Activated CD8-positive, alpha-beta memory T cell treated with anti-CD3 and anti-CD28 coated beads, Interleukin-2, amount 50 U/mL, for 1 hour (primary cell): Measurements from ENCODE around the gene SVIL.
"Not testable (repeated sequence)": the region's sequence is repeated elsewhere in the genome, so short reads cannot be mapped to it uniquely, and the experiment has no call there.

ENCODE experiments used
- DNase-seq: peaks from one replicate; pipeline ENCODE4 v3.0.0-alpha.2; 2020; ENCODE audit errors: extremely low read depth

SVIL gene

DNA sequence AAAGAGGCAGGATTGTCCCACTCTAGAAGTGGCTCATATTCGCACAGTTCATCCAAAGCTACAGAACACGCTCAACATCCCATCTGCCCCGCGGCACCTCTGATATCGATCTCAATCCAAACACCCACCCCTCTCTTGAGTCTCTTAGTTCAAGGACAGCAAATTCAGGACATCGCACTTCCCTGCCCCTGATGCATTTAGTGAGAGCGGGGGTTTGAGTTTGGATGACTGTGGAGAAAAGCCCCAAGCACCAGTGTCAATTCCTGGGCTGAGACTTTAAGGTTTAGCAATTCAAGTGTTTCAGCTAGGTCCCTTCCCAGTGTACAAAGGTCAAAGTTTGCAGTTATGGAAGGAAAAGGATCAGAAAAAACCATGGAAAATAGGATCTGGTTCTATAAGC, 179.7 kb downstream of the SVIL start:
- DNase-seq = no peak

DNA sequence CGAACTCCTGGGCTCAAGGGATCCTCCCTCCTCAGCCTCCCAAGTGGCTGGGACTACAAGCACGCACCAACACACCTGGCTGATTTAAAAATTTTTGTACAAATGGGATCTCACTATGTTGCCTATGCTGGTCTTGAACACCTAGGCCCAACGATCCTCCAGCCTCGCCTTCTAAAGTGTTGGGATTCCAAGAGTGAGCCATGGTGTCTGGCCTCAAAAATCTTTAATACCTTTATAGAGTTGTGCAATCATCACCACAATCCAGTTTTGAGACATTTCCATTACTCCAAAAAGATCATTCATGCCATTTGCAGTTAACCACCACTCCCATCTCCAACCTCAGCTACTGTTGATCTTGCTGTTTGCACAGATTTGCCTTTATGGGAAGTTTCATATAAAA, 180.5 kb downstream of the SVIL start:
- no peak for DNase-seq

DNA sequence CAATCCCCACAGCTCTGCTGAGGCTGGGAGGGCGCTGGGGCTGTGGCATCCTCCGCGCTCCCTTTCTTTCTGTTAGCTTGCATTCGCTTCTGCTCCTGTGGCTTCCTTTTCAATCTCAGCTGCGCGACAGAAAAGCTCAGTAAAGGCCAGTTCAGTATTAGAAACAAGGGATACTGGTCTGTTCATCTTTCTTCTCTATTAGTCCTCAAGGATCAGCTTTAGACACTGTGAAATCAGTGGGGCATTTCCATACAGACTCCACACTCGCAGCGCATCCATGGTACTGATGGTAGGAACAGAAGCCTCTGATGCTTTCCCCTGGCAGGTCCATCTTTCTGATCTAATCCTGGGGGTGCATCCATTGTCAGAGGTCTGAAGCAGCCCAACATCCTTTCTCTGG, 182.2 kb downstream of the SVIL start:
- no peak for DNase-seq

DNA sequence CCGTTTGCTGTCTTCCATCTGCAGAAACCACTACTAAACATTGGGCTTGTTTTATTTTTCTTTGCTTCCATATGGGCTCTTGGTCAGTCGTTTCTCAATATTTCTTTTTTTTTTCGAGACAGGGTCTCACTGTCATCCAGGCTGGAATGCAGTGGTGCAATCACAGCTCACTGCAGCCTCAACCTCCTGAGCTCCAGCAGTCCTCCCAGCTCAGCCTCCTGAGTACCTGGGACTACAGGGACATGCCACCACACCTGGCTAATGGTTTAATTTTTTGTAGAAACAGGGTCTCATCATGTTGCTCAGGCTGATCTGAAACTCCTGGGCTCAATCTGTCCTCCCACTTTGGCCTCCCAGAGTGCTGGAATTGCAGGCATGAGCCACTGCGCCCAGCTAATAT, 182.8 kb downstream of the SVIL start:
- DNase-seq = no peak

DNA sequence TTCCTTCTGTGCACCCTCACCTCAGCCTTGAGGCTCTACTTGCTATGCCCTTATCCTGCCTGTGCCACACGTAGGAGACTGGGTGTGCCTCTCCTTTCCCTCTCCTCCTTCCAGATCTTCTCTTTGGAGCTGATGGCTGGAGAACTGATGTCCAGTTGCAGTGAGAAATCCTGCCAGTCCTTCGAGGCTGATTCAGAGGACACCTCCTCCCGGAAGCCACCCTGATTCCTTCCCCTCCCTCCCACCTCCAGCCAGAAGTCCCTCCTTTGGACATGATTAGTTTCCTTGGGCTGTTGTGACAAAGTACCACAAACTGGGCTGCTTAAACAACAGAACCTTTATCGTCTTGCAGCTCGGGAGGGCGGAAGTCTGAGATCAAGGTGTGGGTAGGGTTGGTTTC, 184.4 kb downstream of the SVIL start:
- no peak for DNase-seq

DNA sequence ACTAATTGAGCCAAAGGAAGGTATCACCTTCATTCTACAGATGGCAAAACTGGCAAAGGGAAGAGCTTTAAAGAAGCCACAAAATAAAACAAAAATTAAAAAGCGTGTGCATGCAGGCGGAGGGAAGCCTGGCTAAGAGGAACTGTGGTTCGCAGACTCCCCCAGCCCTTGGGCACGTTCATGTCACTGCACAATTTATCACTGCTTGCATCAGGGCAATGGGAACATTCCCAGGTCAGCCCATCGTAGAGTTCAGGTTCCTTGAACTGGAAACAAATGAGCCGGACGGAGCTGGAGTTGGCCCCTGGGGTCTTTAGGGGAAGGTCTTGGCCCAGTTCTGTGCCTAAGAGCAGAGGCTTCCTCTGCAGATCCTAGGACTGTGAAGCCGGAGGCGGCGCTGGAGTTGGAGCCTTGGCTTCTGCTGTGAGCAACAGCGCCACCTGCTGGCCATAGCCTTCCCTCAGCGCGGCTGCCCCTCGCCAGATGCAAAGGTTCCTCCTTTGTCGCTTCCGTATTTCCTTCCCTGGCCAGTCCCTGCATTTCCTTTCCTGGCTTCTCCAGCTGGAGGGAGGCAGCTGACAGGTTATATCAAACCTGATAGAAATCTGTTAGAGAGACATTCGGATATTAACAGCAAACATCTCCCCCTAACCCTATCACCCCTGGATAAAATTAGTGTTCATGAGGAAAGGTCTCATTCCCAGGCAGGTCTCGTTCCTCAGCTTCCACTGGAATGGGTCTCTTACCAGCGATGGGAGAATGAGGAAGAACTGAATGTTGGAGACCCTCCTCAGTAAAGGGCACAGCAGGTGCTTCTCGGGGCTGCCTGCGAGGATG, 185.8 kb downstream of the SVIL start:
- peak; percentile 24 for DNase-seq

DNA sequence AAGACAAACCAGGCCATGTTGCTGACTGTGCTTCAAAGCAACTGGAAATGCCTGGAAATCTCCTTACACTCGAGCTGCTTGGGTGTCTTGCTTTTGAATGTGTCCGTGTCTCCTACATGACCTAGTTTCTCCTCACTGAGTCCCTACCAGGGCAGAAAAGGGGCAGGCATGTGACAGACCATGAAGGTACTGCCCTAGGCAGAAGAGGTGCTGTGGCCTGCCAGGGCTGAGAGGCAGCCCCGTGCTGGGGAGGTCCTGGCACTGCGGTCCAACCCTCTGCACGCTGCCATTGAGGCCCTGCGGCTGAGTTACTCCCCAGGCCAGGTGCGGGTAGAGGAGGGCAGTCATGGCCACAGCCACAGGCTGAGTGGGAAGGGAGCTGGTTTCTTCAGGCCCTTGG, 186.6 kb downstream of the SVIL start:
- DNase-seq = no peak

DNA sequence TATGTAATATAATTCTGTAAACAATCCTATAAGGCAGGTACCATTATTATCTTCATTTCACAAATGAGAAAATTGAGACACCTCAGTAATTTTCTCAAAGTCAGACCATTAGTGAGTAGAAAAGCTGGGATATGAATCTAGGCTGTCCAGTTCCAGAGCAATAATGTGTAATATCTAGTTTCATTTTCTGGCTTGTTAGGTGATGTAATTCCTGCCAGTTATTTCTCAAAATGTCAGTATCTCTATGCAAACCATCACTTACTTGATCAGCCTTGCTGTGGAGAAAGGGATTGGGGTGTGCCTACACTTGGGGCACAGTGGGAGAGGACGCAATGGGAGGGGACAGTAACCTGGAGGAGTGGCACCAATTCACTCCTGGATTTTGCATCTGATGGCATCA, 188.4 kb downstream of the SVIL start:
- DNase-seq = no peak

DNA sequence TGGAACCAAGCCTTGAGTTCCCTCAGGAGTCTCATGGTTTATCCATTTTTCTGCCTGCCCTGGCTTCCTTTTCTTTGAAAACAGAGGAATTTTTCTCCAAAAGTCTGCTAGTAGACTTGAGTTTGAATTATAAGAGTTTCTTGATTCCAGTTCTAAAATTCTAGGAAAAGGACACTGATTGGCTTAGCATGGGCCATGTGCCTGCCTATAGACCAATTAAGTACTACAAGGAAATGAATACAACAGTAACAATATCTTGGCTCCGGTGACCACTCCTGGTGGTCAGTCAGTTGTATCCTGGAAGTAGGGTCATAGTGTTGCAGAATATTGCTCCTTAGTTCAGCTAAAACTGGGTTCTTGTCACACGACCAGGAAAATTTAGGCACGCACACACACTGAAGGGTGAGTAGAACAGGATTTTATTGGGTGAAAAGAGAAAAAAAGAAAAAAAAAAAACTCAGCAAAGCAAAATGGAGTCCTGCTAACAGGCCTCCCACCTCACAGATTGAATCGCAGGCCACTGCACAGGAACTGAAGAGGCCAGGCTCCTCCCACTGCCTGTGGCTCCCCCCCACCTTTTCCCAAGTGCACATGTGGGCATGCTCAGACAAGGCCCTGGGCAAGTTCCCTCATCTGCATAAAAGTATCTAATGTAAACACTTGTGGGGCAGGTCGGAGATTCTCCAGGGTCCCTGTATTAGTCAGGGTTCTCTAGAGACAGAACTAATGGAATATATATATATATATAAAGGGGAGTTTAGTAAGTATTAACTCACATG, 190.8 kb downstream of the SVIL start:
- DNase-seq = no peak

DNA sequence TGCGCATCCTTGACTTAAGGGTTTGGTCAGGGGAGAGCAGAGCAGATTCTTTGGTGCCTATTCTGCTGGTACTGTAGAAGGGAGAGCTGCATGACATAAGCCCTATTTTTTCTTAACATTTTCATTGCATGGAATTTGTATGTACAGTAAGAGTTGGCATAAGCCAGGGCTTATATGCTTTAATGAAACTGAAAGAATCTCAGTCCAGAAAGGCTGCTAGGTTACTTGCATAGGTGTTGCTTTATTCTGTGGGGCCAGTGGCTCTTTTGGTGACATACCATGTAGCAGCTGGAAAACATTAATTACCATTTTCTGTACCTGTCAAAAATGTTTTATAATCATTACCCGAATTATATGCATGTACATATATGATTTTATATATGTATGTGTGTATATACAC, 193.8 kb downstream of the SVIL start:
- DNase-seq = no peak

DNA sequence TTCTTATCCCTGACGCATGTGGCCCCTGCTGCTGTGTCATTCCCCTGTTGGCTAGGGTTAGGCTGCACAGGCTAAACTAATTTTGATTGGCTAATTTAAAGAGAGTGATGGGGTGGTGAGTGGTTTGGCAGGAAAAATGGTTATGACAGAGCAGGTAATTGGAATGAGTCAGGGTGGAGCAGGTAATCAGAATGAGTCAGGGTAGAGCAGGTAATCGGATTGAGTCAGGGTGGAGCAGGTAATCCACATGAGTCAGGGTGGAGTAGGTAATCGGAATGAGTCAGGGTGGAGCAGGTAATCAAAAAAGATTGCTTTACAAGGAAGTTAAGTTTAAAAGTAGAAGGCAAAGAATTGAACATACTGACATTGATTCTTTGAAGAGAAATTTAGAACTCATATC, 195.8 kb downstream of the SVIL start:
- not testable (repeated sequence) for DNase-seq

DNA sequence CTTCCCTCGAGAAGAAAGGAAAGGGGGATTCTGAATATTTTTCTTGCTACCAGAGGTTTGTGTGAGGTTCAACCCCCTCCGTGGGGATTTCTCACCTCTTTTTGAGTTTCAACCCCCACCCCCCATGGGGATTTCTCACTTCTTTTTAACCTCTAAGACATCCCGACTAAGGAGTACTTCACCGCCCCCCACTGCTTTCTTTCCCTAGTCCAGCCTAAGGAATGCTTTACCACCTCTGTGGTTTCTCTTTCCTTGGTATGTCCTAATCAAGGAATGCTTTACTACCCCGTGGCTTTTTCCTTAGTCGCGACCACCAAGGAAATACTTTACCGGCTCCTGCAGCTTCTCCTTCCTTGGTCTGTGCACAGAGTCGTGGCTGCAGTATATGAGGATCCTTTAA, 196.5 kb downstream of the SVIL start:
- DNase-seq = no peak

DNA sequence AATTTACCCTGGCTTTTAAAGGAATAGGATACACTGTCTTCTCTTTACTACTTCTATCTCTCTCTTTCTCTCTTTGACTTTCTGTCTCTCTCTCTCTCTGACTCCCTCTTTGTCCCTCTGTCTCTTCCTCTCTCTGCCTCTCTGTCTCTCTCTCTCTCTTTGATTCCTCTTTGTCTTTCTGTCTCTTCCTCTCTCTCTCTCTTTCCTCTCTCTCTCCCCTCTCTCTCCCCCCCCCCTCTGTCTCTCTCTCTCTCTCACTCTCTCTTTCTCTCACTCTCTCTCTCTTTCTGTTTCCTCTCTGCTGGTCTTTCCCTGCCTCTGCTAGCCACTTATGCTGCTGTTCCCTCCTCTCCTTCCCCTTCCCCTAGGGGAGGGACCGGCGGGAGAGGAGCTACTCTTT, 196.9 kb downstream of the SVIL start:
- DNase-seq = no peak

DNA sequence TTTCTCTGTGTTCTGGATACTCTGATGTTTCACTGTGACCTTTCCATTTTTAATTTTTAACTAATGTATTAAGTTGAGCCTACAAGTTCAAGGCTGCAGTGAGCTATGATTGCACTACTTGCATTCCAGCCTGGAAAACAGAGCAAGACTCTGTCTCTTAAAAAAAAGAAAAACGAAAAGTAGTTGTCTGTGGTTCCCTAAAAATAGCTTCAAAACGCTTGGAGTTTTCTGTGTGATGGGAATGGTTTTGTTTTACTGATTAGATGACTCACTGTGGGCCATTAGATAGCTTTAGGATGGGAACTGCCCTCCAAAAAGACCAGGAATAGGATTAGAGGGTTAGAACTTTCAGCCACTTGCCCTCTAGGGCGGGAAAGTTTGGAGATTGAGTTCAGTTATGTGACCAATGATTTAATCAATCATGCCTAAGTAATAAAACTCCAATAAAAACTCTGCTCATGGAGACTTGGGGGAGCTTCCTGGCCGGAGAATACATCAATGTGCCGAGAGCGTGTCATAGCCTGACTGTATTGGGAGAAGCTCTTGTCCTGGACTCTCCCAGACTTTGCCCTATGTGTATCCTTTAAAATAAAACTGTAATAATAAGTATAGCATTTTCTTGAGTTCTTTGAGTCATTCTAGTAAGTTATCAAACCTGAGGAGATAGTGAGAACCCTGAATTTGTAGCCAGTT, 198.8 kb downstream of the SVIL start:
- no peak for DNase-seq

DNA sequence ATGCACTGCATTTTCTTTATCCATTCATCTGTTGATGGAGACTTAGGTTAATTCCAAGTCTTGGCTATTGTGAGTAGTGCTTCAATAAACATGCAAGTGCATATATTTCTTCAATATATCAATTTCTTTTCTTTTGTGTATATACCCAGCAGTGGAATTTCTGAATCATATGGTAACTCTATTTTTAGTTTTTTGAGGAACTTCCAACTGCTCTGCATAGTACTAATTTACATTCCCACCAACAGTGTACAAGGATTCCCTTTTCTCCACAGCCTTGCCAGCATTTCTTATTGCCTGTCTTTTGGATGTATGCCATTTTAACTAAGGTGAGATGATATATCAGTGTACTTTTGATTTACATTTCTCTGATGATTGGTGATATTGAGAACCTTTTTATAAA, 200.7 kb downstream of the SVIL start:
- no peak for DNase-seq

DNA sequence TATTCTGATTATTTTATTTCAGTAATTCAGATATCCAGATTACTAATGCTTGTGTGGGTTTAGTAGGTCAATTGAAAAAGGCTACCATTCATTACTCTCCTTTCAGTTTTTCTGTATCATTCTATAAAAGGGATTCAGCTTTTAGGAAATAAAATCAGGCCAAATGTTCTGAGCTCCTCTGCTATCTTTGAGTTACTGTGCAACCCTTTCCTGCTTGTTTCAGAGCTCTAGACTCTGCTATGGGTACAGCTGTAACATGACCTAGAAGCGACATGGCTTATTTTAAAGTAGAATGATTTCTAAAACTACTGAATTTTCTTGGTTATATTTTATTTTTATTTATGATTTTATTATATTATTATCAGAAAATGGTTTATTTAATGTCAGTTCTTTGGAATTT, 203.1 kb downstream of the SVIL start:
- no peak for DNase-seq

DNA sequence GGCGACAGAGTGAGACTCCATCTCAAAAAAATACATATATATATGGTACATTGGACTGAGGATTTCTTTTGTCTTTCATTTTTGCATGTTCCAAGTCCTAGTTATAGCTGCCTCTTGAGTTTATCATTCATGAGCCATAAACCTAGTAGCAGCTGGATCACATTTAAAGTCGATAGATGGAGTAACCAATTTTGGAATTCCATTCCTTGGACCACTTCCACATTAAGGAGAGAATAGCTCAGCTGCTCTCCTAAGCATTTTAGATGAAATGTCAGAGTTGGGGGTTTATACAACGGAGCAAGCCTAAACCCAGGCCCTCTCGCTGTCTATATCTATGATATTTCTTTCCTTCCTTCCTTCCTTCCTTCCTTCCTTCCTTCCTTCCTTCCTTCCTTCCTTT, 204.7 kb downstream of the SVIL start:
- no peak for DNase-seq

DNA sequence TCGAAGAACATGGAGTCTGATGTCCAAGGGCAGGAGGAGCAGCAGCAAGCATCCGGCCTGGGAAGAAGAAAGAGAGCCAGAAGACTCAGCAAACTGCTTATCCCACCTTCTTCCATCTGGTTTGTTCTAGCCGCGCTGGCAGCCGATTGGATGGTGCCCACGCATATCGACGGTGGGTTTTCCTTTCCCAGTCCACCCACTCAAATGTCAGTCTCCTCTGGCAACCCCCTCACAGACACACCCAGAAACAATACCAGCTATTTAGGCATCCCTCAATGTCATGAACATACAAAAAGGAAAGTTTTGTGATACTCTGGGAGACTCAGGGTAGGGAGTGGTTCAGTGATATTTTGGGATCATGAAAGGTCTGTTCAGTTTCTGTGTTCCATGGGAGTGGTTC, 206.3 kb downstream of the SVIL start:
- DNase-seq = no peak

DNA sequence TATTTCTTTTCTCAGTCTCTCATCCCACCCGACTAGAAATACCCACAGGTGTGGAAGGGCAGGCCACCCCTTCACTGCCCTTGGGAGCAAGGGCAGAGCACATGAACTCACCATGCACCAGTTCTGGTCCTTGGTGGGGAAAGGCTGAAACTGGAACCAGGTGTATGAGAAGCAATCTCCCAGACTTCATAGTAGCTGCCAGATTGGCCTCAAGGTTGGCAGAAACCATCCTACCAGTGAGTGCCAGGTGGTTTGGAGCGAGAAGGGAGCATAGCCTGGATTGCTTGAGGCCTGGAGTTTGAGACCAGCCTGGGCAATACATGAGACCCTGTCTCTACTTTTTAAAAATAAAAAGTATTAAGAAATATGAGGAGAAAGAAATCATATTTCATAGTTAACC, 207.1 kb downstream of the SVIL start:
- DNase-seq = no peak

DNA sequence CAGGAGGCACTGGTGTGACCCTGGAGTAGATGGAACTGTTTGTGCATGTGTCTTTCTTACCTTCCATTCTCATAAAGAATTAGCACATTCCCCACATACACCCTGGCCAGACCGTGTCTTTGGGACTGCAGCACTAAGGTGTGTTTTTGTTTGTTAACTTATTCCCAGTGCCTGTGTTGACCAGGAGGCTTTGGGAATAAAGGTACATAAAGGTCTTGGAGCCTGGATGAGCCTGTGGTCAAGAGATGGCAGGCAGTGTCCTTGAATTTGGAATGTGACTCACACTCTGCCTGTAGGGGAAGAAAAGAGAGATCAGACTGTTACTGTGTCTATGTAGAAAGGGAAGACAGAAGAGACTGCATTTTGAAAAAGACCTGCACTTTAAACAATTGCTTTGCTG, 208.4 kb downstream of the SVIL start:
- DNase-seq = no peak

DNA sequence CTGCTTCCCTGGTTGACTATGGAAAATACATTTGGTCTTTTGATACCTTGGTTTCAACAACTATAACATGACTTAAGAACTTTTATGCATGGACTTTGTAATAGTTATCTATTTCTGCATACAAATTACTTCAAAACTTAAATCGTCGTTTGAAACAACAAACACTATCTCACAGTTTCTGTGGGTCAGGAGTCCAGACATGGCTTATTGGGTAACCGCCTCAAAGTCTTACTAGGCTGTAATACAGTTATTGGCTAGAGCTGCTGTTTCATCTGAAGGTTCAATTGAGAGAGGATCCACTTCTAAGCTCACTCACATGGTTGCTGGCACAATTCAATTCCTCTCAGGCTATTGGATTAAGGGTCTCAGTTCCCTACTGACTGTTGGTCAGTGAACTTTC, 210.8 kb downstream of the SVIL start:
- no peak for DNase-seq

DNA sequence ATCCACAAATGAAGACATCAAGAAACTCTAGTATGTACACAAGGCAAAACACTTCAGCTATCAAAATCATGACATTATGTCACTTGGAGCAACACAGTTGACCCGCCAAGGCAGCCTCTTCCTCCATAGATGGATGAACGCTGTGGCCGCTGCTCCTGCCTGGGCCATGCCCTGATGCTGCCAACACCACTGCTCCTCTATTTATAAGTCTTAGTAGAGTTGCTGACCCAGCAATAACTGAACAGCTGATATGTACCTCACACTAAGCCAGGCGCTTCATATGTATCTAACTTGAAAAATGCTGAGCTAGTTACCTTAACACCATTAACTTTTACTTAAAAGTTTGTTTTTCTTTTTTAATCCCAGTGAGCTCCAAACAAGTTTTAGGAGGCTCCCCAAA, 214.0 kb downstream of the SVIL start:
- DNase-seq = no peak

DNA sequence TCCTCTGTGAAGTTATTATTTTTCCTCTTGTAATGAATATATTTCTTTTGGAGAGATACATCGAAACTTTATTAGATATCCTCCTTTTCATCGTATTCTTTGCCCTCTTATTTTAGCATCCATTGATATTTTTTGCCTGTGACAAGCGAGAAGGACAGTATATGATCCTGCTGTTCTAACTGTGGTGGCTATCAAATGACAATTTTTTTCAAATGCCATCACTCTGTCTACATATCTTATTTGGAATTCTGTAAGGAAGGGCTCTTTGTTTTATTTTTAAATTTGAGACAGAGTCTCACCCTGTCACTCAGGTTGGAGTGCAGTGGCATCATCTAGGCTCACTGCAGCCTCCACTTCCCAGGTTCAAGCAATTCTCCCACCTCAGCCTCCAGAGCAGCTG, 217.4 kb downstream of the SVIL start:
- no peak for DNase-seq
